Fibroblast of villous mesenchyme (primary cell): ENCODE data around the gene ETAA1. TPM values are rescaled to one million over a fixed set of nuclear protein-coding genes. Genes with fewer than 3 reads are reported as not detected.

ENCODE experiments used
- DNase-seq: peaks from one replicate; pipeline ENCODE4 v3.0.0-alpha.2; 2010; ENCODE audit warnings: low read depth
- H3K4me3 ChIP-seq: 2 replicates; pipeline ENCODE4 v1.5.1; 2011; ENCODE audit warnings: low read depth, mild to moderate bottlenecking, low read length
- CTCF ChIP-seq: IDR thresholded peaks from 2 replicates; pipeline ENCODE4 v1.5.1; 2012; ENCODE audit warnings: low read depth, mild to moderate bottlenecking, low read length; ENCODE audit not compliant: insufficient read depth
- total RNA-seq: library from RNA; depleted of rRNA; stranded (reverse); fragments of >200 nt; gene quantifications from 2 replicates; pipeline ENCODE4 v1.2.3, GENCODE V29; 2012

Gene ETAA1
- total RNA-seq, 1 donor = 17.7 TPM

- H3K4me3 ChIP-seq = peak overlapping the region; percentile 22
- peak; percentile 65 for DNase-seq
- TF ChIP-seq CTCF = no peak
Observed at GRCh38 chr2:67399831-67400489, 2.8 kb downstream of the ETAA1 start.

DNA sequence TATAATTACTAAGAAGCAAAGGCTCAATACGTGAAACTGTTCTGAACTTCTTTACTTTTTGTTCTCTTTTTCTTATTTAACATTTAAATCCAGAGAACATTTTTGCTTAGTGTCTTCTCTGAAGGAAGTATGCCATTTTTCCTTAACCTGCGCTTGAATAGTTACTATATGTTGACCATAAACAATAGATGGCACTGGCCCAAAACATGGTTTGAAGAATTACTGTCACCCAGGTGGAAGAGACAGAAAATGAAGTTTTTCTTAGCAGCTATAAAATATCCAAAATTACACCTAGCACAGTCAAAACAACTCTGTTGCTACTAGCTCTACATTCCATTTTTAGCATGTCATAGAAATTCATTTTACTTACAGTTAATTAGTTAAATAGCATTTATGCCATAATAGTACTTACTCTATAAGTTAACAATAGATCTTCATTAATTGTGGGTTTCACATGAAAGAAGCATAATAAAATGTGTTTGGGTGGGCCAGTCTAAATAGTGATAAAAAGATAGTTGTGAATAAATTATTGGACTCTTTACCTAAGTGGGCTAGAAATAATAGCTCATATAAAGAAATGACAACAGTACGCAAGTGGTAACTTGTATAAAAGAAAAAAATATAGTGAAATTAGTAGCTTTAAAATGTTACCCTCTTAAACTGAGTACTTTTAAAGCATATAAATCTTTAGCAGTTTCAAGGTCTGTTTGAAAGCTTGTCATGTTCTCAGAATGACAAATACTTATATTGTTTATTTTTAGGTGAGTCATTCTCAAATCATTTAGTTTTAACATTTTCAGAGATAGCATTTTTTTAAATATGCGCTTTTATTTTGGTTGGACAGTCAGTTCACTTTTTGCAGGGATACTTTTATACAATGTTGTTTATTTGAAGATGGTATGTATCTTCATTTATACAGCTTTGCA lies 3.7 kb downstream of the ETAA1 start:
- peak; percentile 8 for DNase-seq
- H3K4me3 ChIP-seq = peak overlapping the region; percentile 22
- no peak for TF ChIP-seq CTCF

- TF ChIP-seq CTCF = no peak
- DNase-seq = no peak
- H3K4me3 ChIP-seq = no peak overlapping the region
Observed at GRCh38 chr2:67408346-67408745, 11.2 kb downstream of the ETAA1 start.

DNA sequence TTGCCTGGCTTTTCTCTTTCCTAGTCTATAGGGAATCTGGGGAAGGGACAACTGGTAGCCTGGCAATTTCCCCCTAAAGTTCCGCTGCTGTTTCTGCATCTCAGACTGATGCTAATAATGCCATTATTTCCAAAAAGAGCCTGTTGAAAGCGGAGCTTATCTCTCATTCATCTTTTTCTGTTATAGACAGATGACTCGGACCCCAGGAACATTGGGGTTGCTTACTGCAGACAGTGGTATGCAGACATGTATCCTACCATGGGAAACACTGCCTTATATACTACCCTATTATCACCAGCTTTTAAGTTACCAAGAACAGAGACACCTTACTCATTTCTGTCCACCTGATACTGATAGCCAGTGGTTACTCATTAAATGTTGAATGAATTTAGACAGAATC lies 15.3 kb downstream of the ETAA1 start:
- TF ChIP-seq CTCF = no peak
- no peak overlapping the region for H3K4me3 ChIP-seq
- DNase-seq = no peak

- DNase-seq = no peak
- no peak overlapping the region for H3K4me3 ChIP-seq
- no peak for TF ChIP-seq CTCF
Observed at GRCh38 chr2:67414867-67415266, 17.7 kb downstream of the ETAA1 start.

- DNase-seq = no peak
- no peak overlapping the region for H3K4me3 ChIP-seq
- TF ChIP-seq CTCF = no peak
Observed at GRCh38 chr2:67416136-67416535, 19.0 kb downstream of the ETAA1 start.

GRCh38 chr2:67423489-67423888 lies 26.4 kb downstream of the ETAA1 start:
- TF ChIP-seq CTCF = no peak
- DNase-seq = no peak
- no peak overlapping the region for H3K4me3 ChIP-seq
